OCI-LY1 (cell line): ENCODE measurements around the gene TMEM263.

ENCODE experiments used
- H2AFZ ChIP-seq: fragments of 200-600 bp; sonication (generic), shearing (Covaris generic); 2 replicates; pipeline ENCODE4 v1.6.0; 2014; ENCODE audit warnings: antibody characterized with exemption, mild to moderate bottlenecking, low read length
- H3F3A ChIP-seq: fragments of 200-600 bp; sonication (generic), shearing (Covaris generic); 2 replicates; pipeline ENCODE4 v1.6.0; 2014; ENCODE audit warnings: mild to moderate bottlenecking, antibody characterized with exemption, low read length, moderate library complexity; ENCODE audit not compliant: insufficient read depth
- H3K27ac ChIP-seq: fragments of 200-600 bp; sonication (generic); 2 replicates; pipeline ENCODE4 v1.5.1; 2014; ENCODE audit warnings: low read length, mixed run types, mild to moderate bottlenecking, low read depth; ENCODE audit not compliant: poor library complexity, severe bottlenecking
- H3K27me3 ChIP-seq: fragments of 200-600 bp; sonication (generic); 2 replicates; pipeline ENCODE4 v1.6.0; 2014; ENCODE audit warnings: antibody characterized with exemption, mild to moderate bottlenecking, low read length, moderate library complexity; ENCODE audit not compliant: insufficient read depth
- H3K36me3 ChIP-seq: fragments of 200-600 bp; sonication (generic); 2 replicates; pipeline ENCODE4 v1.6.1; 2014; ENCODE audit warnings: mild to moderate bottlenecking, antibody characterized with exemption, low read length, moderate library complexity, mixed read lengths; ENCODE audit not compliant: insufficient read depth
- H3K4me1 ChIP-seq: fragments of 200-600 bp; sonication (generic); 2 replicates; pipeline ENCODE4 v1.5.1; 2014; ENCODE audit warnings: mild to moderate bottlenecking, low read length, moderate library complexity; ENCODE audit not compliant: insufficient read depth, severe bottlenecking
- H3K4me2 ChIP-seq: fragments of 200-600 bp; sonication (generic), shearing (Covaris generic); 2 replicates; pipeline ENCODE4 v1.6.1; 2014; ENCODE audit warnings: low read length
- H3K4me3 ChIP-seq: fragments of 200-600 bp; sonication (generic); 2 replicates; pipeline ENCODE4 v1.5.1; 2014; ENCODE audit warnings: low read length, low read depth, mild to moderate bottlenecking, mixed read lengths; ENCODE audit not compliant: poor library complexity, severe bottlenecking
- H3K79me2 ChIP-seq: fragments of 200-600 bp; shearing (Covaris generic); 2 replicates; pipeline ENCODE4 v1.6.1; 2016; ENCODE audit warnings: mixed run types, low read length, mixed read lengths; ENCODE audit not compliant: insufficient read depth
- H3K9ac ChIP-seq: fragments of 200-600 bp; sonication (generic), shearing (Covaris generic); 2 replicates; pipeline ENCODE4 v1.6.1; 2014; ENCODE audit warnings: mild to moderate bottlenecking, low read length, mixed read lengths
- H3K9me2 ChIP-seq: fragments of 200-600 bp; sonication (generic), shearing (Covaris generic); 2 replicates; pipeline ENCODE4 v1.6.1; 2014; ENCODE audit warnings: low read depth, mild to moderate bottlenecking, low read length, mixed read lengths
- H3K9me3 ChIP-seq: fragments of 200-600 bp; shearing (Covaris generic); 2 replicates; pipeline ENCODE4 v1.6.1; 2014; ENCODE audit warnings: low read length, mixed read lengths
- H4K20me1 ChIP-seq: fragments of 200-600 bp; sonication (generic), shearing (Covaris generic); 2 replicates; pipeline ENCODE4 v1.6.0; 2016; ENCODE audit warnings: mild to moderate bottlenecking, low read length; ENCODE audit not compliant: insufficient read depth
- EZH2 ChIP-seq: fragments of 200-600 bp; sonication (generic), shearing (Covaris generic); IDR thresholded peaks from 2 replicates; pipeline ENCODE4 v1.8.0; 2017; ENCODE audit warnings: borderline replicate concordance, mixed run types, mild to moderate bottlenecking, antibody characterized with exemption, low read length, moderate library complexity, mixed read lengths
- TF ChIP-seq, protein P1 (sequence below): fragments of 200-600 bp; sonication (generic), shearing (Covaris generic); IDR thresholded peaks from 2 replicates; pipeline ENCODE4 v1.5.1; 2017; ENCODE audit warnings: mild to moderate bottlenecking, antibody characterized with exemption, low read length, moderate library complexity, mixed read lengths

The TMEM263 gene

DNA sequence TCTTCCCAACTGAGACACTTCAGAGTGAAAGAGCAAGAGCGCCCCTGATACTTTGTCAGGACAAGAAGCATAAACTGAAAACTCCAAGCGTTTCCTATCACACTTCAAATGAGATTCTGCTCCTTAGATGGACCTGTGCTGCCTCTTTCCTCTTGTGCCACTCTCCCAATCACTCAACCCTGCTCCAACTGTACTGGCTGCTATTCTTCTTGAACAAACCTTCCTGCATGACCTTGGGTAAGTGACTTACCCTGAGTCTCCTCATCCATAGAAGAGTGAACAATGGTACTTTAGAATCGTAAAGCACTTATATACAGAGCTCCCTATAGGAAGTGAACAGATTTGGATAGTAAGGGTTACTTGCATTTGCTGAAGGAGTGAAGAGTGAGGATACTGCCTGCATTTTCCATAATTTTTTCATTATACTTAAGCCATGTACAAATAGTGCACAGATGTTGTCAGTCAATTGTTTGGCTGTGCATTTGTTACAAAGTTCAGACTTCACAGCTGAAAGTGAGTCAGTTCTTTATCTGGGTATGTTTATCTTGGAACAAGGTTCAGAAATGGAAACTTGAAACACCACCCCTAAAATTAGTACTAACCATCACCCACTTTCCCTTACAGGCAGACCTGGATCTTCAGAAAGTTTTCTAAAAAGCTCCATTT lies 20.4 kb downstream of the TMEM263 start:
- Histone ChIP-seq H3K9me3 (no peaks in the 10 kb centered on the region), H3K36me3 (peaks cover 2% of the 10 kb centered on the region; the same call in 1 of the 2 replicates), H3K4me3 (no peak overlapping the region), H3K27me3 (no peaks in the 10 kb centered on the region), H3K9me2 (no peaks in the 10 kb centered on the region), H3K9ac (no peak overlapping the region), H3K4me1 (peaks cover 18% of the 10 kb centered on the region), H3K4me2 (no peak overlapping the region), H3F3A (no peaks in the 10 kb centered on the region), H3K79me2 (no peaks in the 10 kb centered on the region), H3K27ac (no peak overlapping the region), H4K20me1 (no peaks in the 10 kb centered on the region), H2AFZ (no peak overlapping the region)
- no peak for TF ChIP-seq EZH2
- TF ChIP-seq, protein P1, sequence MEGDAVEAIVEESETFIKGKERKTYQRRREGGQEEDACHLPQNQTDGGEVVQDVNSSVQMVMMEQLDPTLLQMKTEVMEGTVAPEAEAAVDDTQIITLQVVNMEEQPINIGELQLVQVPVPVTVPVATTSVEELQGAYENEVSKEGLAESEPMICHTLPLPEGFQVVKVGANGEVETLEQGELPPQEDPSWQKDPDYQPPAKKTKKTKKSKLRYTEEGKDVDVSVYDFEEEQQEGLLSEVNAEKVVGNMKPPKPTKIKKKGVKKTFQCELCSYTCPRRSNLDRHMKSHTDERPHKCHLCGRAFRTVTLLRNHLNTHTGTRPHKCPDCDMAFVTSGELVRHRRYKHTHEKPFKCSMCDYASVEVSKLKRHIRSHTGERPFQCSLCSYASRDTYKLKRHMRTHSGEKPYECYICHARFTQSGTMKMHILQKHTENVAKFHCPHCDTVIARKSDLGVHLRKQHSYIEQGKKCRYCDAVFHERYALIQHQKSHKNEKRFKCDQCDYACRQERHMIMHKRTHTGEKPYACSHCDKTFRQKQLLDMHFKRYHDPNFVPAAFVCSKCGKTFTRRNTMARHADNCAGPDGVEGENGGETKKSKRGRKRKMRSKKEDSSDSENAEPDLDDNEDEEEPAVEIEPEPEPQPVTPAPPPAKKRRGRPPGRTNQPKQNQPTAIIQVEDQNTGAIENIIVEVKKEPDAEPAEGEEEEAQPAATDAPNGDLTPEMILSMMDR = no peak

DNA sequence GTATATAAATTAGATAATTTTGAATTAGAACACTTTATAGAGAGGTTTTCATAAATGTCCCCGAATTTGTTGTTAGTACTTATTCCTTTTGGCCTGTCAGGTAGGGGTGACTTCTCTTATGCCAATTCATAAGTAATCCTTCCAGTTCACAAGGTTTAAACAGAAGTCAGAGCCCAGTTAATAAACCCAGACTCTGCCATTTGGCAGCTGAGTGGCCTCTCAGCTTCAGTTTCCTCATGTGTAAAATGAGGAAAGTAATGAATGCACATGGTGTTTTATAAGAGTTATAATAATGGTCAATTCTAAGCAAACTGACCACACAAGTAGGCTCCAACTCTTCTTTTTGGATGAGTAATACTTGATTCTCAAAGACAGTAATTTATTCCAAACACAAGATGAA lies 21.0 kb downstream of the TMEM263 start:
- H4K20me1 ChIP-seq = no peaks in the 10 kb centered on the region
- no peak overlapping the region for H3K4me3 ChIP-seq
- H3K9ac ChIP-seq = no peak overlapping the region
- TF ChIP-seq, protein P1 = no peak
- TF ChIP-seq EZH2 = no peak
- no peak overlapping the region for H2AFZ ChIP-seq
- H3K27me3 ChIP-seq = no peaks in the 10 kb centered on the region
- H3F3A ChIP-seq = no peaks in the 10 kb centered on the region
- H3K9me2 ChIP-seq = no peaks in the 10 kb centered on the region
- no peak overlapping the region for H3K27ac ChIP-seq
- no peak overlapping the region for H3K4me2 ChIP-seq
- no peaks in the 10 kb centered on the region for H3K9me3 ChIP-seq
- H3K4me1 ChIP-seq = peaks cover 18% of the 10 kb centered on the region
- no peaks in the 10 kb centered on the region for H3K79me2 ChIP-seq
- no peaks in the 10 kb centered on the region for H3K36me3 ChIP-seq

DNA sequence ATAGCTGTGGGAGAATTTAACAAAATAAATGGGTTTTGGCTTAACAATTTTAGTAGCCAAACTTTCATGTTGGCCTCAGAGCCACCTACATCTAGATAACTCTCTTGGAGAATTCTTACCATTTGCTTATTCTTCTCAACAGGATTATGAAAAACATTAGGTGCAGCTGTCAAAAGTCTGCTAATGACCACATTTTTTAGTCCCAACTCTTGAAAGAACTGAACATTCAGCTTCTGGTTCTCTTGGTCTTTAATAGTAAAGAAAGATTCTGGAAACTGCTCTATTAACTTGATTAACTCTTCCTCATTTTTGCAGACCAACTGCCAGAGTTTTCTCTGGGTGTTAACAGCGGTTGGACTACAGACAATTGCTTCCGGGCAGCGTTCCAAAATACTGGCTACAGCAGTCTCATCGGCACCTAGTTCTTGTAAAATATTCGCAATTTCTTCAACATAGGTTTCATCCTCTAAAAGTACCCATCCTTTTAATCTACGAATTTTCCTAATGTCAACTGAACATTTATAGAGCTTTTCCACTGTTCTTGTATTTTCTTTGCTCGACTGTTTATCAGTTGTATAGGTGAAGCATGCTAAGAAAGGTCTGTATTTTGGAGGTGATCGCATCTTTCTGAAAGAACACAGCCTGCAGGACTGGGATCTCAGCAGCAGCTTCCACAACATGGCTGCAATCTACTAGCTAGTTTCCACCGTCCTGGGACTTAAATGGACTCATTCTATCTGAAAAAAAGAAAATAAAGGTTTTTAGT lies 22.5 kb downstream of the TMEM263 start:
- H3K9me3 ChIP-seq = no peaks in the 10 kb centered on the region
- H4K20me1 ChIP-seq = no peaks in the 10 kb centered on the region
- no peak overlapping the region for H2AFZ ChIP-seq
- no peaks in the 10 kb centered on the region for H3F3A ChIP-seq
- no peak overlapping the region for H3K4me2 ChIP-seq
- peaks cover 18% of the 10 kb centered on the region for H3K4me1 ChIP-seq
- no peak overlapping the region for H3K4me3 ChIP-seq
- no peak overlapping the region for H3K27ac ChIP-seq
- TF ChIP-seq EZH2 = no peak
- TF ChIP-seq, protein P1 = no peak
- H3K27me3 ChIP-seq = no peaks in the 10 kb centered on the region
- no peak overlapping the region for H3K9ac ChIP-seq
- no peaks in the 10 kb centered on the region for H3K79me2 ChIP-seq
- no peaks in the 10 kb centered on the region for H3K36me3 ChIP-seq
- no peaks in the 10 kb centered on the region for H3K9me2 ChIP-seq
